ENCODE measurements around the gene C11orf98.
"Not testable (repeated sequence)": the region's sequence is repeated elsewhere in the genome, so short reads cannot be mapped to it uniquely, and the experiment has no call there.

C11orf98 gene

GRCh38 chr11:62665075-62665598 is at the start of gene C11orf98, which contains the start of gene CSKMT:
C11orf98 (minus strand) TSS chr11:62665210; CDS start chr11:62665169, 41 bp downstream.
CSKMT (plus strand) TSS chr11:62665312; CDS start chr11:62665880, 568 bp downstream.
- DNase-seq, result peak; percentile 96 to 97

DNA sequence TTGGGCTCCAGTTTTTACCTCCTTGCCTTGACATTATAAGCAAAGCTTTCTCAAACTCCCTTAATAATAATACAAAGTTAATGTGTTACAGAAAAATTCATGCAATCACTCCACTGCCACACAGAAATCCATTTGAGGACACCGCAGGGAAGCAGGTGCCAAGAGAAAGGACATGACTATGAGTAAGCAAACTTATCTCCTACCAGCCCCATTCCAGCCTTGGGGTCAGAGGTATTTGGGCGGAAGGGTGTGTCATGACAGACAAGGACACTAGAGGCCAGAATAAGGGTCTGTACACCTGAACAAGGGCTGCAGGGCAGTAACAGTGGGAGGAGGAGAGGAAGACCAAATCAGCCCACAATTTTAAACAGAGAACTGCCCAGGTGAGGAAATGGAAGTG is 48.3 kb upstream of the C11orf98 start:
- DNase-seq, result no peak

- DNase-seq, result no peak
Observed at GRCh38 chr11:62712861-62713260, 47.9 kb upstream of the C11orf98 start.

GRCh38 chr11:62712276-62712812 is 47.3 kb upstream of the C11orf98 start:
- no peak for DNase-seq

- DNase-seq, result peak in 1 of 2 experiments; percentile 40
Observed at GRCh38 chr11:62710001-62710345, 45.0 kb upstream of the C11orf98 start.

DNA sequence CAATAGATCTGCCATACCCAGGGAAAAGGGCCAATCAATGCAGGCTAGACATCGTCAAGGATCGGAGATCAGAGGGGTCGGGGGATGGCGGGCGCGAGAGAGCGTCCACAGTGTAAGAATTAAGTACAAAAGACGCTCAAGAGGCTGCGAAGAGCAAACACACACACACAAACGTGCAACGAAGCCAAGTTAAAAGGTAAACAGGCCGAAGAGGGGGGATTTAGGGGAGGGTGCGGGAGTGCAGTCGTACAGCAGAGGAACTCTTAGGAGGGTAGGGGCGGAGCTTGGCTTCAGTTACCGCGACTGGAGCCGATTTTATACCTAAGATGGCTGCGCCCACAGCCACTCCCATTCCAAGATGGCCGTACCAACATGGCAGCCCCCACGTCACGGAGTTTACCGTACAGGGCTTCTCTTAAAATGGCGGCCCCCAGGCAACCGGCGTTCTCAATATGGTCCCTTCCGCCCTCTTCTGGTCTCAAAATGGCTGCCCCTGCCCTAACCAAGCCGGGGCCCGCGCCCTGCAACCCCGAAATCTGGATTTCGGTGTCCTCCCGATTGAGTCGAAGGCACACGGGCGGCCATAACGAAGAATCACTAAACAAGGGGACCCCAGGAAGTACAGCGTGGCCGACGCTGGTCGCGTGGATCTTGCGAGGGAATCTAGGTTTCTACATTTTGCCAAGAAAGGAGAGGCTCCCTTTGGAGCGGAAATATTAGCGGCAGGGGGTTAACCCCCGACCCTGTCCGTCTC is 44.4 kb upstream of the C11orf98 start:
- DNase-seq, result peak; percentile 96

GRCh38 chr11:62708793-62709192 is 43.8 kb upstream of the C11orf98 start:
- DNase-seq, result peak; percentile 49 to 52

GRCh38 chr11:62708392-62708791 is 43.4 kb upstream of the C11orf98 start:
- DNase-seq, result no peak

DNA sequence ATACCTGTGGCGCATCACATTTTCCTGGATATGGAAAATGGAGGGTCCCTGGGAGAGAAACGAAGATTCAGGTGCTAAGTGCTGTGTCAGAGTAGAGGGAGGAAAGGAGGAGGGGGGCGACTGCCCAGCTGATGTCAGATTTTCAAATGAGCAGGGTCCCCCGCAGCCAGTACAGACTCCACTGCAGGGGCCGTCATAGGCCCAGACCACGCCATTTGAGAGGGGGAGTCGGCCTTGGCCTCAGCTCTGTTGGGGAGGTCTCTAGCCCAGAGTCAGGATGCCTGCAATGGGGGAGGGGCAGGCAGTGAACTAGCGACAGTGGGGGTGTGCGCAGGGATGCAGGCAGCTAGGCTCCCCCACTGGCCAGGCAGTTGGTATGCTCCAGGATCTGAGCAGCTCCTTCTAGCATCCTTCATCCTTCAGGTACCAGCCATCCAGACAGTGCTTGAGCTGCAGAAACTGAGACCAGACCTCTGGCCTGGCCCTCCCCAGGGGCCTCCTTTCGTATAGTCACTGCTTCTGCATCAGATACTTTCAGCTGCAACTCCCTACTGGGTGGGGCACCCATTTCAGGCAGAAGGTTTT is 42.4 kb upstream of the C11orf98 start, which contains the start of the genes BSCL2 and GNG3:
Gene BSCL2 (minus strand): TSS at position 148 of the 585 bp plus-strand sequence. CDS start 229 bp downstream, outside the sequence.
Gene GNG3 (plus strand): TSS at position 400 of the 585 bp plus-strand sequence. CDS start 620 bp downstream, outside the sequence.
- DNase-seq, result no peak

DNA sequence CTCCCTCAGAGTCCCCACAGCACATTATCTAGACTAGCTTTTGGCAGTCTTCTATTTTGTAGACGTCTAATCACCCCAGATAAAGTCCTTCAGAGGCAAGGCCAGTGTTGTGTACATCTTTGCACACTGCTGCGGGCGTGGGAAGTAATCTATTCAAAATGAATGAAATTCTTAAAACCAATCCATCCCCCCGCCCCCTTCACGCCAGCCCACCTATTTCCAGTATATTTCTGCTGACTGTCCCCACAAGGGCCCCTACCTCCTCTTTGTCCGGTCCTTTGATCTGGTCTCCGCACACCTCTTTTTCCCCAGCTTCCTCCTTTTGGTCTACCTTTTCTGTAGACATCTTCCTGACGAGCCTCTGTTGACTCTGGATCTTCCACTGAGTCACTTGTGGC is 41.8 kb upstream of the C11orf98 start:
- no peak for DNase-seq

- peak; percentile 92 to 93 for DNase-seq
Observed at GRCh38 chr11:62705880-62706849, 41.2 kb upstream of the C11orf98 start.

GRCh38 chr11:62705413-62705812 is 40.4 kb upstream of the C11orf98 start:
- DNase-seq, result no peak

DNA sequence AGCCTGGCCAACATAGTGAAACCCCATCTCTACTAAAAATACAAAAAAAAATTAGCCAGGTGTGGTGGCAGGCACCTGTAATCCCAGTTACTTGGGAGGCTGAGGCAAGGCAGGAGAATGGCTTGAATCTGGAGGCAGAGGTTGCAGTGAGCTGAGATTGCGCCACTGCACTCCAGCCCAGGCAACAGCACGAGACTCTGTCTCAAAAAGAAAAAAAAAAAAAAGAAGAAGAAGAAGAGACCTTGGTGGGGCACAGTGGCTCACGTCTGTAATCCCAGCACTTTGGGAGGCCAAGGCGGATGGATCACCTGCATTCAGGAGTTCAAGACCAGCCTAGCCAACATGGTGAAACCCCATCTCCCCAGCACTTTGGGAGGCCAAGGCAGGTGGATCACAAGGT is 38.9 kb upstream of the C11orf98 start:
- not testable (repeated sequence) for DNase-seq

- no peak for DNase-seq
Observed at GRCh38 chr11:62702246-62702645, 37.2 kb upstream of the C11orf98 start.

DNA sequence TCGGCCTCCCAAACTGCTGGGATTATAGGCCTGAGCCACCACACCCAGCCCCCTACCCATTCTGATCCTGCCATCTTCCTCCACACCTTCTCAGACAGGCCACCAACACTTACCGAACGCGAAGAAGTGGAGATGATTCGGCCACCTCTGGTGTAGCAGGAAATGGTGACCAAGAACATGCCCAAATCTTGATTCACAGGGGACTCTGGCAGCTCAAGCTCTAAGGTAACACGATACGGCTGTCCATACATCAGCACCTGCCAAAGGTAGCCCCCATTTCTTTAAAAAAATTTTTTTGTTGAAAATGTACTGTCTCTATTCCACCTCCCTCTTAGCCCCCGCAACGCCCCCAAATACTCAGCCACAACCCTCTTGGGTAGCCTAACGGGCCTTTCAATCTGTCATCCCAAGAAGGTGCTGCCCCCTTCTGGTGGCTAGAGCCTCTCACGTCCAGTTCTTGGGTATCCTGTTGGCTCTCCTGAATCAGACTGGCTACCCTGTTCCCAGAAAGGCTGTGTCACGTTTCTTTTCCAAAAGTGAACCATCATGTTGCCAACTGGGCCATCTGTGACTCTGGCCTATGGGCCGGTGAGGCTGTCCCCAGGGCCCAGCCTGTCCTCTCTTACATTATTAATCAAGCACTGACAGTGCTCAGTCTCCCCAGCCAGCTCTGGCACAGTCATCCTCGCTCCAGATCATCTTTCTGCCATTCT is 29.6 kb upstream of the C11orf98 start:
- DNase-seq, result peak; percentile 74 to 82

DNA sequence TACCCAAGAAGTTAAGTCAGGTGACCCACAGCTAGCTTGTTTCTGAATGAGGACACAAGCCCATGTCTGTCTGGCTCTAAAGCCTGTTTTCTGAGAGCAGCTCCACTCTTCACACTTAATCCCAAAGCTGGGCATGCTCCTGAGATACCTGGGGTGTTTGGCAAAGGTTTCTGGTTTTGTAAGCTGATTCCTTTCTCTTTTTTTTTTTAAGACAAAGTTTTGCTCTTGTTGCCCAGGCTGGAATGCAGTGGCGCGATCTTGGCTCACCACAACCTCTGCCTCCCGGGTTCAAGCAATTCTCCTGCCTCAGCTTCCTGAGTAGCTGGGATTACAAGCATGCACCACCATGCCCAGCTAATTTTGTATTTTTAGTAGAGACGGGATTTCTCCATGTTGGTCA is 28.6 kb upstream of the C11orf98 start:
- DNase-seq, result not testable (repeated sequence)

DNA sequence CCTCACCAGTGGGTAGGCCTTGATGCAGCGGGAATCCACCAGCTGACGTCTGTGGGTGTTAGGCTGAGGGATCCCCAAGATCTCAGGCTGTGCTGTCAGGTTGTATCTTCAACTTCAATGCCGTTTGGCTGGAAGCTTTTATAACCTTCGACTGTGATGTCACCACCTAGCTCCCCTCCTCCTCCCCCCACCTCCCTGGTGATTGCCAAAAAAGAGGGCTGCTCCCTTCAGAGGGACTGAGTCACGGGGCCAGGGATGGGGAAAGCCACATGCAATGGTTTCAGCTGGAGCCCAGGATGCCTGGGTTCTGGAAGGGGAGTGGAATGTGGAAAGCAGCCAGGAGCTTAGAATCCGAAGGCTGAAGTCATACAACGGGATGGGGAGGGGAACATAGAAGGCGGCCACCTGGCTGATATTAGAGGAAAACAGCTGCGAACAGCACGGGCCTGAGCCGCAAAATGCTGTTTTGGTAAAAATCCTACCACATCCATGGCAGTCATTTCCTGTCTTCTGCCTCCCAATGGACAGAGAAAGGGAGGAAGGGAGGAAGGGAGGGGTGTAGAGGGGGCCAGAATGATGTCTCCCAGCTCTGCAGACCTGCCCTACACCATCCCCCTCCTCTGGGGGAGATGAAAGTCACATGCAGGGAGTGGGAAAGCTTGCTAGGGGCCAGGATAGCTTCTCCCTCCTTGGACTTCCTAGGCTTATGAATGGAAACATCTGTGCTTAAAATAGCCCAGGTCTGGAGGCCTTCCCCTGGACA is 24.6 kb upstream of the C11orf98 start, which contains the start of gene LRRN4CL:
Gene LRRN4CL (minus strand): TSS at position 110 of the 763 bp plus-strand sequence. CDS start 1,022 bp downstream, outside the sequence.
- no peak for DNase-seq

DNA sequence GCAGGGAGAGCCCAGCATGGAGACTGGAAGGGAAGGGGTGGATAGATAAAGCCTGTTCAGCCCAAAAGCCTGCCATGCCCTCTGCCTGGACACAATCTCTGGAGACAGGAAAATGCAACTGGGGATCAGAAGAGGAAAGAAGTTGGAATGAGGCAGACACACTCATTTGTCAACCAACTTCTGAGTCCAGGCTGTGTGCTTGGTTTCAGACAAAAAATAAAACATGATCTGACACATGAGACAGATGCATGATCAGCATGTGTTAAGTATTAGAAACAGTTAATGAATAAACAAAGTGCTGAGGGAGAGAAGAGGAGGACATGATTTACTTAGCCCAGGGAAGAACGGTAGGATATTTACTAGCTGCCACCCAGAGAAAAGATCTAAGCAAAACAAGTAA is 23.5 kb upstream of the C11orf98 start:
- no peak for DNase-seq

- DNase-seq, result no peak
Observed at GRCh38 chr11:62687508-62688396, 22.7 kb upstream of the C11orf98 start.

DNA sequence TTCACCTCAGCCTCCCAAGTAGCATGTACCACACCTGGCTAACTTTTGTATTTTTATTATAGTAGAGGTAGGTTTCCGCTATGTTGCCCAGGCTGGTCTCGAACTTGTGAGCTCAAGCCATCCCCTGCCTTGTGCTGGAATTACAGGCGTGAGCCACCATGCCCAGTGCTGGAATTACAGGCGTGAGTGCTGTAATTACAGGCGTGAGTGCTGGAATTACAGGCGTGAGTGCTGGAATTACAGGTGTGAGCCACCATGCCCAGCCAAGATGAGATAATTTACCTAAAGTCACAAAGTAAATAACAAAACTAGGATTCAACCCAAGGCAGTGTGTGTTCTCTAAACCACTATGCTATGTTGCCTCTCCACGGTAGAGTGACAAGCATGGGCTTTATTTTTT is 17.5 kb upstream of the C11orf98 start:
- no peak for DNase-seq

Data from activated CD4-positive, alpha-beta T cell treated with anti-CD3 and anti-CD28 coated beads, Interleukin-2, amount 50 U/mL, for 48 hours (primary cell).